Retinal pigment epithelial cell (primary cell): Measurements from ENCODE around the gene SMAD7.

Source experiments
- DNase-seq: peaks from one replicate; pipeline ENCODE4 v3.0.0-alpha.2; 2010; ENCODE audit warnings: low read depth
- H3K4me3 ChIP-seq: 2 replicates; pipeline ENCODE4 v1.5.1; 2011; ENCODE audit warnings: mild to moderate bottlenecking, low read length, control low read depth, moderate library complexity
- CTCF ChIP-seq: conservative IDR thresholded peaks from 2 replicates; pipeline ENCODE4 v1.5.1; 2011; ENCODE audit warnings: low read depth, low read length, control low read depth, inconsistent platforms

Gene SMAD7

GRCh38 chr18:48975120-48975816, 24.5 kb upstream of the SMAD7 start:
- no peak for TF ChIP-seq CTCF
- H3K4me3 ChIP-seq: peak overlapping the region; percentile 63
- DNase-seq: no peak

- TF ChIP-seq CTCF: no peak
- H3K4me3 ChIP-seq: peak overlapping the region; percentile 63
- no peak for DNase-seq
These were observed 23.7 kb upstream of the SMAD7 start for GRCh38 chr18:48974304-48975119.

GRCh38 chr18:48973731-48974130, 23.0 kb upstream of the SMAD7 start:
- no peak overlapping the region for H3K4me3 ChIP-seq
- DNase-seq: no peak
- TF ChIP-seq CTCF: no peak

GRCh38 chr18:48968412-48969215, 17.8 kb upstream of the SMAD7 start:
- TF ChIP-seq CTCF: no peak
- no peak overlapping the region for H3K4me3 ChIP-seq
- DNase-seq: no peak

GRCh38 chr18:48967545-48967944, 16.8 kb upstream of the SMAD7 start:
- DNase-seq: no peak
- no peak for TF ChIP-seq CTCF
- H3K4me3 ChIP-seq: no peak overlapping the region

GRCh38 chr18:48966523-48966922, 15.8 kb upstream of the SMAD7 start:
- no peak overlapping the region for H3K4me3 ChIP-seq
- DNase-seq: no peak
- TF ChIP-seq CTCF: no peak
